HepG2 (cell line): Measurements from ENCODE around the gene GATA1. TPM values are rescaled to one million over a fixed set of nuclear protein-coding genes. Genes with fewer than 3 reads are reported as not detected.

ENCODE experiments used
- ARID4A ChIP-seq: sonication (generic); formaldehyde crosslinking; IDR thresholded peaks from 2 replicates; pipeline ENCODE4 v1.5.0; 2020; ENCODE audit warnings: mild to moderate bottlenecking, missing genetic modification reagents, borderline replicate concordance
- ATRX ChIP-seq: sonication (generic); formaldehyde crosslinking; IDR thresholded peaks from 2 replicates; pipeline ENCODE4 v1.4.0; 2020; ENCODE audit warnings: missing genetic modification reagents, borderline replicate concordance
- DNMT3B ChIP-seq: conservative IDR thresholded peaks from 2 replicates; pipeline ENCODE4 v1.6.1; 2016; ENCODE audit warnings: missing biosample characterization, control low read depth
- ERF ChIP-seq: IDR thresholded peaks from 2 replicates; pipeline ENCODE4 v1.6.1; 2018; ENCODE audit warnings: missing biosample characterization, missing genetic modification reagents
- FOSL2 ChIP-seq: sonication (generic); formaldehyde crosslinking; IDR thresholded peaks from 2 replicates; pipeline ENCODE4 v1.4.0; 2020; ENCODE audit warnings: missing genetic modification reagents
- HDAC6 ChIP-seq: fragments of 200-600 bp; sonication (generic); IDR thresholded peaks from 2 replicates; pipeline ENCODE4 v1.7.0; 2017; ENCODE audit warnings: mild to moderate bottlenecking, antibody characterized with exemption, low read length, low read depth
- KAT8 ChIP-seq: IDR thresholded peaks from 2 replicates; pipeline ENCODE4 v1.6.1; 2016; ENCODE audit warnings: missing genetic modification reagents, missing compliant biosample characterization
- KLF9 ChIP-seq: IDR thresholded peaks from 2 replicates; pipeline ENCODE4 v1.6.1; 2016; ENCODE audit warnings: low read depth
- MED13 ChIP-seq: sonication (generic); formaldehyde crosslinking; IDR thresholded peaks from 2 replicates; pipeline ENCODE4 v1.5.0; 2020; ENCODE audit warnings: missing genetic modification reagents
- NFKB2 ChIP-seq: sonication (generic); formaldehyde crosslinking; IDR thresholded peaks from 2 replicates; pipeline ENCODE4 v1.4.0; 2020; ENCODE audit warnings: missing genetic modification reagents, borderline replicate concordance
- NFKBIZ ChIP-seq: IDR thresholded peaks from 2 replicates; pipeline ENCODE4 v1.6.1; 2018; ENCODE audit warnings: missing genetic modification reagents, missing compliant biosample characterization
- PLRG1 ChIP-seq: fragments of 450-650 bp; conservative IDR thresholded peaks from 2 replicates; pipeline ENCODE4 v1.6.1; 2016
- RELA ChIP-seq: sonication (generic); formaldehyde crosslinking; IDR thresholded peaks from 2 replicates; pipeline ENCODE4 v1.4.0; 2020; ENCODE audit warnings: missing genetic modification reagents
- SNAI1 ChIP-seq: sonication (generic); formaldehyde crosslinking; IDR thresholded peaks from 2 replicates; pipeline ENCODE4 v1.5.0; 2020; ENCODE audit warnings: mild to moderate bottlenecking, missing genetic modification reagents, borderline replicate concordance
- SP5 ChIP-seq: IDR thresholded peaks from 2 replicates; pipeline ENCODE4 v1.6.1; 2016; ENCODE audit warnings: low read depth, borderline replicate concordance
- SPEN ChIP-seq: sonication (generic); formaldehyde crosslinking; IDR thresholded peaks from 2 replicates; pipeline ENCODE4 v1.5.1; 2020; ENCODE audit warnings: low read depth, mild to moderate bottlenecking, missing genetic modification reagents
- STAT6 ChIP-seq: sonication (generic); formaldehyde crosslinking; IDR thresholded peaks from 2 replicates; pipeline ENCODE4 v1.4.0; 2020; ENCODE audit warnings: missing genetic modification reagents, mild to moderate bottlenecking, borderline replicate concordance
- ZBTB33 ChIP-seq: sonication (generic); formaldehyde crosslinking; IDR thresholded peaks from 2 replicates; pipeline ENCODE4 v1.4.0; 2020; ENCODE audit warnings: missing genetic modification reagents
- ZFP36L1 ChIP-seq: sonication (generic); formaldehyde crosslinking; IDR thresholded peaks from 2 replicates; pipeline ENCODE4 v1.8.0; 2022; ENCODE audit warnings: mild to moderate bottlenecking, missing genetic modification reagents, moderate library complexity
- ZNF121 ChIP-seq: sonication (generic); formaldehyde crosslinking; IDR thresholded peaks from 2 replicates; pipeline ENCODE4 v1.5.0; 2020; ENCODE audit warnings: mild to moderate bottlenecking, missing genetic modification reagents
- ZNF205 ChIP-seq: IDR thresholded peaks from 2 replicates; pipeline ENCODE4 v1.6.1; 2018; ENCODE audit warnings: missing biosample characterization, missing genetic modification reagents
- ZNF496 ChIP-seq: sonication (generic); formaldehyde crosslinking; IDR thresholded peaks from 2 replicates; pipeline ENCODE4 v1.8.1; 2023; ENCODE audit warnings: mild to moderate bottlenecking, moderate library complexity, missing genetic modification reagents; ENCODE audit not compliant: insufficient replicate concordance
- ZNF652 ChIP-seq: IDR thresholded peaks from 2 replicates; pipeline ENCODE4 v1.6.1; 2016; ENCODE audit warnings: low read depth, borderline replicate concordance
- polyA plus RNA-seq, 8 experiments: library from polyadenylated mRNA; depleted of rRNA in 3 of 8; stranded (reverse) in 7 of 8; unstranded in 1 of 8; fragments of >200 nt; fragmentation: Illumina TruSeq in 4 of 8; extraction: Trizol in 4 of 8; gene quantifications; 2 replicates each; pipeline versions ENCODE4 v1.2.1 to v1.2.3, GENCODE V29; 2011 to 2016; ENCODE audit warnings: low read depth in 4 of 8, missing spikeins in 1 of 8, mixed read lengths in 1 of 8; ENCODE audit not compliant: insufficient read depth in 1 of 8
- total RNA-seq, 5 experiments: library from RNA; depleted of rRNA; stranded (reverse); fragments of >200 nt; fragmentation: Illumina TruSeq; extraction: Trizol; gene quantifications; 2 replicates each; pipeline ENCODE4 v1.2.3, GENCODE V29; 2016; ENCODE audit warnings: low read depth in 1 of 5

Gene GATA1
- total and polyA plus RNA-seq, 2 of the 13 experiments (the other 11 are each of a cell fraction or from before 2014, with no cell fraction given): 0.13 TPM; not detected in 1

- TF ChIP-seq ARID4A (CRISPR knock-in tag) (peak; percentile 69; the same call in 1 of the 2 replicates), KLF9 (CRISPR knock-in tag) (no peak), SNAI1 (no peak), ATRX (CRISPR knock-in tag) (no peak), FOSL2 (no peak), ZNF652 (CRISPR knock-in tag) (no peak), ZNF121 (CRISPR knock-in tag) (no peak), MED13 (CRISPR knock-in tag) (no peak), ZFP36L1 (CRISPR knock-in tag) (no peak), HDAC6 (no peak), STAT6 (no peak), RELA (no peak), KAT8 (peak; percentile 97), NFKB2 (CRISPR knock-in tag) (no peak), ZBTB33 (no peak), ZNF205 (CRISPR knock-in tag) (0 out of 2 replicates have a peak, but pooled peaks have one; percentile 22), SPEN (peak; percentile 39; the same call in 1 of the 2 replicates), SP5 (peak; percentile 11; the same call in 1 of the 2 replicates), ZNF496 (CRISPR knock-in tag) (no peak), ERF (CRISPR knock-in tag) (no peak), PLRG1 (no peak), NFKBIZ (no peak), DNMT3B (CRISPR knock-in tag) (no peak)
These were observed 15.1 kb downstream of the GATA1 start, which contains the start of gene HDAC6 (continued) for GRCh38 chrX:48801280-48802088.
